BJ (cell line): ENCODE measurements around the gene KCNA2. TPM values are rescaled to one million over a fixed set of nuclear protein-coding genes. Genes with fewer than 3 reads are reported as not detected.

Source experiments
- CTCF ChIA-PET: fragments of 350-600 bp; formaldehyde crosslinking; extraction: SDS; loops from one replicate; lab custom pipeline; 2021; ENCODE audit warnings: antibody characterized with exemption, inconsistent platforms; lab: Yijun Ruan, JAX
- POLR2A ChIA-PET: fragments of 300-600 bp; sonication (Branson Sonifier 250); formaldehyde crosslinking; extraction: SDS; loops from one replicate; lab custom pipeline; 2021; ENCODE audit warnings: antibody characterized with exemption; lab: Charles Lee
- DNase-seq: peaks from one replicate; pipeline ENCODE4 v3.0.0-alpha.2; 2011; ENCODE audit warnings: low read depth
- H3K27me3 ChIP-seq: 2 replicates; pipeline ENCODE4 v1.6.0; 2011; ENCODE audit warnings: low read length; ENCODE audit not compliant: control insufficient read depth, insufficient read depth
- H3K36me3 ChIP-seq: 2 replicates; pipeline ENCODE4 v1.5.1; 2011; ENCODE audit warnings: low read length; ENCODE audit not compliant: control insufficient read depth, insufficient read depth
- H3K4me3 ChIP-seq: 2 replicates; pipeline ENCODE4 v1.5.1; 2011; ENCODE audit warnings: low read depth, mild to moderate bottlenecking, control low read depth, low read length
- CTCF ChIP-seq: IDR thresholded peaks from 2 replicates; pipeline ENCODE4 v1.5.1; 2011; ENCODE audit warnings: low read depth, mild to moderate bottlenecking, control low read depth, inconsistent platforms, low read length, moderate library complexity; ENCODE audit not compliant: insufficient read depth
- polyA plus RNA-seq: library from polyadenylated mRNA; depleted of rRNA; stranded (reverse); fragments of >200 nt; gene quantifications from 2 replicates; pipeline ENCODE4 v1.2.3, GENCODE V29; 2011

KCNA2 gene
- polyA plus RNA-seq, 1 experiment: not detected

GRCh38 chr1:110559157-110559556, 47.0 kb downstream of the KCNA2 start:
- Histone ChIP-seq H3K4me3 (no peak overlapping the region), H3K27me3 (peaks cover 15% of the 10 kb centered on the region), H3K36me3 (no peaks in the 10 kb centered on the region)
- DNase-seq: no peak
- POLR2A ChIA-PET: no interaction called here
- CTCF ChIA-PET: no interaction called here
- no peak for TF ChIP-seq CTCF

- DNase-seq: no peak
- CTCF ChIA-PET: interaction anchor here (1.0 to 1.3 kb wide), 2 partner anchors 32 to 34 kb away, joined by 3 to 4 read pairs; no protein-coding TSS in a partner anchor
- H3K36me3 ChIP-seq: no peaks in the 10 kb centered on the region
- H3K27me3 ChIP-seq: peaks cover 15% of the 10 kb centered on the region
- POLR2A ChIA-PET: no interaction called here
- no peak overlapping the region for H3K4me3 ChIP-seq
- TF ChIP-seq CTCF: no peak
Measured at GRCh38 chr1:110557481-110557880, 48.7 kb downstream of the KCNA2 start.

GRCh38 chr1:110556471-110556807, 49.7 kb downstream of the KCNA2 start:
- CTCF ChIA-PET: interaction anchor here (0.9 to 2.3 kb wide), 7 partner anchors 15 to 226 kb away, joined by 3 to 11 read pairs (median 3); partner anchors contain the start of gene KCNA10
- POLR2A ChIA-PET: no interaction called here
- DNase-seq: no peak
- H3K27me3 ChIP-seq: peaks cover 17% of the 10 kb centered on the region
- no peak overlapping the region for H3K4me3 ChIP-seq
- no peaks in the 10 kb centered on the region for H3K36me3 ChIP-seq
- TF ChIP-seq CTCF: no peak

- ChIA-PET POLR2A (no interaction called here), CTCF (interaction anchor here (0.9 to 2.3 kb wide), 12 partner anchors 9 to 227 kb away, joined by 3 to 11 read pairs (median 3); partner anchors contain the start of gene KCNA10)
- no peak for TF ChIP-seq CTCF
- peaks cover 17% of the 10 kb centered on the region for H3K27me3 ChIP-seq
- no peaks in the 10 kb centered on the region for H3K36me3 ChIP-seq
- H3K4me3 ChIP-seq: no peak overlapping the region
- no peak for DNase-seq
Measured at GRCh38 chr1:110555807-110556470, 50.2 kb downstream of the KCNA2 start.

- peak; percentile 64 for TF ChIP-seq CTCF
- CTCF ChIA-PET: interaction anchor here (0.9 to 2.3 kb wide), 11 partner anchors 10 to 228 kb away, joined by 3 to 11 read pairs (median 3); partner anchors contain the start of gene KCNA10
Measured at GRCh38 chr1:110554871-110555801, 51.0 kb downstream of the KCNA2 start.

More at GRCh38 chr1:110554871-110555801, 51.0 kb downstream of the KCNA2 start:
- DNase-seq: no peak
- no peaks in the 10 kb centered on the region for H3K36me3 ChIP-seq
- H3K27me3 ChIP-seq: peaks cover 19% of the 10 kb centered on the region
- POLR2A ChIA-PET: no interaction called here
- H3K4me3 ChIP-seq: no peak overlapping the region
